Measurements from ENCODE around the gene DIAPH2. TPM values are rescaled to one million over a fixed set of nuclear protein-coding genes. Genes with fewer than 3 reads are reported as not detected.

The DIAPH2 gene
- total RNA-seq, 4 donors from 2014 or later, result 39.5 to 61.0 (median 56.5) TPM

GRCh38 chrX:97294041-97294440 is 609.4 kb downstream of the DIAPH2 start:
- intact Hi-C loops (cut with DNase I; ENCODE audit: low total_unique reads), result no loop called here
- no peak overlapping the region for H3K4me3 ChIP-seq
- WGBS, 2 donors (ENCODE audit: low coverage in 1 of 2), result 57% methylated on average over 4 of the region's 4 CpGs; no CpG with 5 or more reads in 1 of the 2 donors
- in situ Hi-C loops (cut with MboI; ENCODE audit: low pct_ligation_motif_present in 1 of 4, low pct_unique_long_range_greater_than_20kb in 1 of 4, low sequenced_read_pairs in 3 of 4), result no loop called here
- no peak overlapping the region for H3K27ac ChIP-seq
- H3K36me3 ChIP-seq, result no peaks in the 10 kb centered on the region
- no peak for TF ChIP-seq POLR2AphosphoS5 (IDR thresholded peaks at IDR 0.05)
- no peak for TF ChIP-seq POLR2A (IDR thresholded peaks at IDR 0.05)
- no peak for TF ChIP-seq CTCF (IDR thresholded peaks at IDR 0.05)
- no peak for TF ChIP-seq EP300 (IDR thresholded peaks at IDR 0.05; ENCODE audit: low read depth)
- no peak for DNase-seq
- no peaks in the 10 kb centered on the region for H3K9me3 ChIP-seq
- H3K27me3 ChIP-seq, result no peaks in the 10 kb centered on the region
- no peaks in the 10 kb centered on the region for H3K4me1 ChIP-seq

GRCh38 chrX:97295954-97296353 is 611.3 kb downstream of the DIAPH2 start:
- Histone ChIP-seq H3K27ac (no peak overlapping the region), H3K36me3 (no peaks in the 10 kb centered on the region), H3K4me3 (no peak overlapping the region), H3K9me3 (no peaks in the 10 kb centered on the region), H3K27me3 (no peaks in the 10 kb centered on the region), H3K4me1 (no peaks in the 10 kb centered on the region)
- intact Hi-C loops (cut with DNase I; ENCODE audit: low total_unique reads), result no loop called here
- 92 to 100% methylated on average over 1 to 2 of the region's 2 CpGs for WGBS, 2 donors (ENCODE audit: low coverage in 1 of 2)
- in situ Hi-C loops (cut with MboI; ENCODE audit: low pct_ligation_motif_present in 1 of 4, low pct_unique_long_range_greater_than_20kb in 1 of 4, low sequenced_read_pairs in 3 of 4), result no loop called here
- no peak for DNase-seq
- no peak for TF ChIP-seq POLR2A (IDR thresholded peaks at IDR 0.05)

GRCh38 chrX:97306771-97307470 is 622.3 kb downstream of the DIAPH2 start:
- intact Hi-C loops (cut with DNase I; ENCODE audit: low total_unique reads) (no loop called here), in situ Hi-C loops (cut with MboI; ENCODE audit: low pct_ligation_motif_present in 1 of 4, low pct_unique_long_range_greater_than_20kb in 1 of 4, low sequenced_read_pairs in 3 of 4) (no loop called here)
- no peak for TF ChIP-seq CTCF (IDR thresholded peaks at IDR 0.05)
- no peak for DNase-seq
- Histone ChIP-seq H3K4me1 (no peaks in the 10 kb centered on the region), H3K9me3 (no peaks in the 10 kb centered on the region), H3K27ac (no peak overlapping the region), H3K4me3 (no peak overlapping the region), H3K36me3 (no peaks in the 10 kb centered on the region), H3K27me3 (no peaks in the 10 kb centered on the region)
- WGBS, 2 donors (ENCODE audit: low coverage in 1 of 2), result 83 to 100% methylated on average over 1 of the region's 1 CpG

GRCh38 chrX:97308171-97308570 is 623.5 kb downstream of the DIAPH2 start:
- Histone ChIP-seq H3K4me3 (no peak overlapping the region), H3K27me3 (no peaks in the 10 kb centered on the region), H3K27ac (no peak overlapping the region), H3K4me1 (no peaks in the 10 kb centered on the region), H3K9me3 (no peaks in the 10 kb centered on the region), H3K36me3 (no peaks in the 10 kb centered on the region)
- TF ChIP-seq CTCF (IDR thresholded peaks at IDR 0.05), result no peak
- TF ChIP-seq POLR2AphosphoS5 (IDR thresholded peaks at IDR 0.05), result no peak
- no peak for TF ChIP-seq EP300 (IDR thresholded peaks at IDR 0.05; ENCODE audit: low read depth)
- TF ChIP-seq POLR2A (IDR thresholded peaks at IDR 0.05), result no peak
- no peak for DNase-seq
- intact Hi-C loops (cut with DNase I; ENCODE audit: low total_unique reads), result no loop called here
- WGBS, 2 donors (ENCODE audit: low coverage in 1 of 2), result 97 to 100% methylated on average over 4 of the region's 4 CpGs
- in situ Hi-C loops (cut with MboI; ENCODE audit: low pct_ligation_motif_present in 1 of 4, low pct_unique_long_range_greater_than_20kb in 1 of 4, low sequenced_read_pairs in 3 of 4), result no loop called here
